CD4-positive, CD25-positive, alpha-beta regulatory T cell (primary cell): ENCODE measurements around the gene ELMO3. TPM values are rescaled to one million over a fixed set of nuclear protein-coding genes. Genes with fewer than 3 reads are reported as not detected.

ENCODE experiments used
- ATAC-seq, 2 donors: fragments of 150-1000 bp; cut with Tn5 transposase; one replicate each; pipeline ENCODE4 v1.10.0; 2021; ENCODE audit warnings: low read depth in 2 of 2, moderate number of reproducible peaks in 2 of 2, moderate library complexity in 1 of 2
- DNase-seq, 3 donors: peaks; one replicate each; pipeline versions ENCODE4 v3.0.0 to v3.0.0-alpha.2; 2012 to 2022; ENCODE audit warnings: mixed read lengths in 1 of 3
- H3K27ac ChIP-seq: one replicate; pipeline ENCODE4 v1.7.0; 2013; ENCODE audit warnings: mild to moderate bottlenecking, low read length; ENCODE audit not compliant: insufficient read depth, poor library complexity, severe bottlenecking
- H3K27me3 ChIP-seq: one replicate; pipeline ENCODE4 v1.7.0; 2013; ENCODE audit warnings: low read length; ENCODE audit not compliant: control insufficient read depth, insufficient read depth
- H3K36me3 ChIP-seq: one replicate; pipeline ENCODE4 v1.7.0; 2013; ENCODE audit warnings: mild to moderate bottlenecking, low read length, moderate library complexity; ENCODE audit not compliant: control insufficient read depth, insufficient read depth
- H3K4me1 ChIP-seq: 2 replicates; pipeline ENCODE4 v1.7.0; 2013; ENCODE audit warnings: mild to moderate bottlenecking, low read length; ENCODE audit not compliant: insufficient read depth, control insufficient read depth, poor library complexity, severe bottlenecking
- H3K4me3 ChIP-seq: one replicate; pipeline ENCODE4 v1.7.0; 2013; ENCODE audit warnings: low read depth, mild to moderate bottlenecking, low read length, moderate library complexity
- H3K9me3 ChIP-seq, 2 experiments: 1 replicate in 1 of 2; 2 replicates in 1 of 2; pipeline ENCODE4 v1.7.0; 2013; ENCODE audit warnings: low read length in 2 of 2, mild to moderate bottlenecking in 1 of 2, moderate library complexity in 1 of 2; ENCODE audit not compliant: control insufficient read depth in 2 of 2
- H3K27ac Mint-ChIP-seq, 3 donors: one replicate each; pipeline ENCODE4 v1.8.0; 2020 to 2022; ENCODE audit warnings: mild to moderate bottlenecking in 3 of 3, mixed read lengths in 3 of 3, moderate library complexity in 2 of 3
- H3K27me3 Mint-ChIP-seq: one replicate; pipeline ENCODE4 v1.8.0; 2022; ENCODE audit warnings: mild to moderate bottlenecking, mixed read lengths
- H3K36me3 Mint-ChIP-seq: one replicate; pipeline ENCODE4 v1.8.0; 2020; ENCODE audit warnings: mixed read lengths
- H3K4me1 Mint-ChIP-seq, 4 donors: one replicate each; pipeline ENCODE4 v1.8.0; 2020 to 2022; ENCODE audit warnings: mixed read lengths in 4 of 4, mild to moderate bottlenecking in 1 of 4
- H3K4me3 Mint-ChIP-seq, 4 donors: one replicate each; pipeline ENCODE4 v1.8.0; 2020 to 2022; ENCODE audit warnings: mild to moderate bottlenecking in 4 of 4, mixed read lengths in 4 of 4, moderate library complexity in 3 of 4
- H3K9me3 Mint-ChIP-seq, 7 donors: one replicate each; pipeline ENCODE4 v1.8.0; 2020 to 2022; ENCODE audit warnings: mixed read lengths in 7 of 7, mild to moderate bottlenecking in 3 of 7, moderate library complexity in 2 of 7
- polyA plus RNA-seq, 4 donors: library from polyadenylated mRNA; unstranded; fragments of 300-500 nt; fragmentation: Illumina TruSeq; gene quantifications; one replicate each; pipeline ENCODE4 v1.2.3, GENCODE V29; 2021
- total RNA-seq: library from RNA; stranded (reverse); gene quantifications from one replicate; pipeline ENCODE4 v1.2.3, GENCODE V29; 2022

ELMO3 gene
- total and polyA plus RNA-seq, 5 donors from 2014 or later = 0.09 to 2.2 TPM; not detected in 3

GRCh38 chr16:67246081-67246755, 47.3 kb downstream of the ELMO3 start:
- Mint-ChIP-seq H3K4me3 (peak overlapping the region; percentile 89 to 96 (median 91)), H3K9me3 (no peaks in the 10 kb centered on the region), H3K27me3 (peaks cover 26% of the 10 kb centered on the region), H3K4me1 (peaks cover 9 to 55% (median 32%) of the 10 kb centered on the region in 4 donors), H3K36me3 (no peaks in the 10 kb centered on the region), H3K27ac (peak overlapping the region in 2 of 3 donors; percentile 91 to 93)
- DNase-seq (peak; percentile 33 to 65 (median 35)), ATAC-seq (no peak)
- H3K4me3 ChIP-seq = no peak overlapping the region
- H3K4me1 ChIP-seq = peaks cover 56% of the 10 kb centered on the region
- peak overlapping the region; percentile 68 for H3K27ac ChIP-seq
- H3K36me3 ChIP-seq = no peaks in the 10 kb centered on the region
- no peaks in the 10 kb centered on the region for H3K9me3 ChIP-seq
- peaks cover 13% of the 10 kb centered on the region for H3K27me3 ChIP-seq

GRCh38 chr16:67246756-67247191, 47.8 kb downstream of the ELMO3 start:
- DNase-seq (peak; percentile 37 to 56 (median 51)), ATAC-seq (no peak)
- H3K4me3 Mint-ChIP-seq = peak overlapping the region; percentile 89 to 96 (median 91)
- H3K4me1 Mint-ChIP-seq = peaks cover 9 to 55% (median 32%) of the 10 kb centered on the region in 4 donors
- H3K27ac Mint-ChIP-seq = peak overlapping the region; percentile 80 to 93 (median 91)
- H3K27ac ChIP-seq = peak overlapping the region; percentile 68
- peaks cover 29% of the 10 kb centered on the region for H3K27me3 Mint-ChIP-seq
- no peaks in the 10 kb centered on the region for H3K9me3 Mint-ChIP-seq
- no peaks in the 10 kb centered on the region for H3K9me3 ChIP-seq
- H3K36me3 Mint-ChIP-seq = no peaks in the 10 kb centered on the region
- H3K36me3 ChIP-seq = no peaks in the 10 kb centered on the region
- peaks cover 56% of the 10 kb centered on the region for H3K4me1 ChIP-seq
- peaks cover 13% of the 10 kb centered on the region for H3K27me3 ChIP-seq
- peak overlapping the region; percentile 59 for H3K4me3 ChIP-seq

- Mint-ChIP-seq H3K4me1 (peaks cover 9 to 55% (median 32%) of the 10 kb centered on the region in 4 donors), H3K9me3 (no peaks in the 10 kb centered on the region), H3K36me3 (no peaks in the 10 kb centered on the region), H3K27me3 (peaks cover 31% of the 10 kb centered on the region), H3K27ac (peak within 1 kb of the TSS; percentile 80 to 93 (median 91)), H3K4me3 (peak within 1 kb of the TSS; percentile 89 to 96 (median 91))
- Histone ChIP-seq H3K4me1 (peaks cover 56% of the 10 kb centered on the region), H3K27ac (peak within 1 kb of the TSS; percentile 68), H3K9me3 (no peaks in the 10 kb centered on the region), H3K27me3 (peaks cover 13% of the 10 kb centered on the region), H3K4me3 (peak within 1 kb of the TSS; percentile 72), H3K36me3 (no peaks in the 10 kb centered on the region)
- ATAC-seq (peak; percentile 78 to 80), DNase-seq (peak; percentile 91 to 97 (median 93))
Measured at GRCh38 chr16:67247192-67248072, 48.5 kb downstream of the ELMO3 start, which contains the start of gene FHOD1. Gene FHOD1, minus strand, starts transcription at chr16:67247481. Its CDS starts 71 bp downstream, at chr16:67247410.

GRCh38 chr16:67248073-67248400, 49.1 kb downstream of the ELMO3 start:
- Histone ChIP-seq H3K4me1 (peaks cover 56% of the 10 kb centered on the region), H3K27me3 (peaks cover 13% of the 10 kb centered on the region), H3K9me3 (no peaks in the 10 kb centered on the region), H3K36me3 (no peaks in the 10 kb centered on the region), H3K4me3 (peak overlapping the region; percentile 72), H3K27ac (peak overlapping the region; percentile 68)
- H3K27ac Mint-ChIP-seq = peak overlapping the region in 2 of 3 donors; percentile 85 to 93
- H3K4me1 Mint-ChIP-seq = peaks cover 5 to 55% (median 31%) of the 10 kb centered on the region in 4 donors
- ATAC-seq (no peak), DNase-seq (peak in 1 of 3 donors; percentile 24)
- H3K27me3 Mint-ChIP-seq = peaks cover 31% of the 10 kb centered on the region
- no peaks in the 10 kb centered on the region for H3K9me3 Mint-ChIP-seq
- peak overlapping the region; percentile 89 to 96 (median 91) for H3K4me3 Mint-ChIP-seq
- H3K36me3 Mint-ChIP-seq = no peaks in the 10 kb centered on the region

- Histone ChIP-seq H3K27ac (peak within 1 kb of the TSS; percentile 68), H3K9me3 (no peaks in the 10 kb centered on the region), H3K4me3 (peak within 1 kb of the TSS; percentile 72), H3K4me1 (peaks cover 55% of the 10 kb centered on the region), H3K36me3 (no peaks in the 10 kb centered on the region), H3K27me3 (peaks cover 13% of the 10 kb centered on the region)
- DNase-seq (peak in 2 of 3 donors; percentile 27 to 32), ATAC-seq (no peak)
- Mint-ChIP-seq H3K27ac (peak within 1 kb of the TSS in 2 of 3 donors; percentile 85 to 93), H3K36me3 (no peaks in the 10 kb centered on the region), H3K9me3 (no peaks in the 10 kb centered on the region), H3K27me3 (peaks cover 31% of the 10 kb centered on the region), H3K4me3 (peak within 1 kb of the TSS; percentile 89 to 96 (median 94)), H3K4me1 (peaks cover 5 to 54% (median 31%) of the 10 kb centered on the region in 4 donors)
Measured at GRCh38 chr16:67248401-67249177, 49.7 kb downstream of the ELMO3 start, which contains the start of gene SLC9A5. Gene SLC9A5, plus strand, starts transcription at chr16:67248979. Its CDS starts 36 bp downstream, at chr16:67249015.

GRCh38 chr16:67249178-67250044, 50.5 kb downstream of the ELMO3 start:
- peaks cover 31% of the 10 kb centered on the region for H3K27me3 Mint-ChIP-seq
- no peak overlapping the region for H3K27ac ChIP-seq
- no peaks in the 10 kb centered on the region for H3K9me3 ChIP-seq
- H3K27me3 ChIP-seq = peaks cover 13% of the 10 kb centered on the region
- DNase-seq (no peak), ATAC-seq (no peak)
- H3K9me3 Mint-ChIP-seq = no peaks in the 10 kb centered on the region
- H3K4me1 Mint-ChIP-seq = peaks cover 2 to 46% (median 29%) of the 10 kb centered on the region in 4 donors
- H3K36me3 Mint-ChIP-seq = no peaks in the 10 kb centered on the region
- H3K27ac Mint-ChIP-seq = peak overlapping the region in 2 of 3 donors; percentile 48 to 82
- H3K4me1 ChIP-seq = peaks cover 47% of the 10 kb centered on the region
- H3K36me3 ChIP-seq = no peaks in the 10 kb centered on the region
- no peak overlapping the region for H3K4me3 ChIP-seq
- peak overlapping the region; percentile 74 to 95 (median 87) for H3K4me3 Mint-ChIP-seq
